Activated CD8-positive, alpha-beta memory T cell treated with anti-CD3 and anti-CD28 coated beads, Interleukin-2, amount 50 U/mL, for 1 hour (primary cell): Measurements from ENCODE around the gene TSTD1.
"Not testable (repeated sequence)": the region's sequence is repeated elsewhere in the genome, so short reads cannot be mapped to it uniquely, and the experiment has no call there.

Experiments used
- DNase-seq: peaks from one replicate; pipeline ENCODE4 v3.0.0-alpha.2; 2020; ENCODE audit errors: extremely low read depth

Gene TSTD1

DNA sequence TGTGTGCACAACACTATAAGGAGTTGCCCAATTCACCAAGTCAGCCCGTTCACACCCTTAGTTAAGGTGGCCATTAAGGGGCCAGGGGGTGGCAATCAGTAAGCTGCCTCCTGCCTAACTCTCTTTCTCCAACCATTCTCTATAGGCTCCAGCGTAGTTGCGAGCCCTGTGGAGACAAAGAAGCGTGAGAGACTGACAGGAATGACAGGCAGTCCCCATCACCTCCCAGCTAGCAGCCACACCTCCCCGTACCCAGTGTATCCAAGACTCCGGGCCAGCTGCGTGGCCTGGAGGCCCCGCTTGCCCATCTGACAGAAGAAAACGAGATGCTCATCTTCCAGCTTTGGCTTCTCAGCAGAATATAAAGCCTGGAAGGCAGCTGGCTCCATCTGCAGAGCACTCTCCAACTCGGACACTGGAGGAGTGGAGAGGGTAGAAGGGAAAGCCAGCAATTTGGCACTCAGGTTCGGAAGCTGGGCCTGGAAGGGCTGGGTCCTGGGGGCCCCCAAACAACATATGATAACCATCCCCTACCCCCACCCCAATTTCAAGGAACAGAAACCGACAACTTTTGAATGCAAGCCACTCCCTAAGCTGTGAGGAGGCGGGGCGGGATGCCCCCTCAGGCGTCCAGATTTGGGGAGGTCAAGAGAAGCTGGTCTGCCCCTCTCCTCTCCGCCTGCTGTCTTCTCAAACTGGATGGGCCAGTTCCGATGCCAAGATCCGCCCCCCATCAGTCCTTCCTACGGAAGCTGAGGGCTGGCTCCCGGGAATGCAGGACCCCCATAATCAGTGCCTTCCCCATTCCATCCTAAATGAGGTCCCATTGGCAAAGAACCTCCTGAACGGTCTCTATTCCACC, 872 bp downstream of the TSTD1 start:
- DNase-seq = no peak

- no peak for DNase-seq
Observed at GRCh38 chr1:161033751-161034150, 5.0 kb downstream of the TSTD1 start.

DNA sequence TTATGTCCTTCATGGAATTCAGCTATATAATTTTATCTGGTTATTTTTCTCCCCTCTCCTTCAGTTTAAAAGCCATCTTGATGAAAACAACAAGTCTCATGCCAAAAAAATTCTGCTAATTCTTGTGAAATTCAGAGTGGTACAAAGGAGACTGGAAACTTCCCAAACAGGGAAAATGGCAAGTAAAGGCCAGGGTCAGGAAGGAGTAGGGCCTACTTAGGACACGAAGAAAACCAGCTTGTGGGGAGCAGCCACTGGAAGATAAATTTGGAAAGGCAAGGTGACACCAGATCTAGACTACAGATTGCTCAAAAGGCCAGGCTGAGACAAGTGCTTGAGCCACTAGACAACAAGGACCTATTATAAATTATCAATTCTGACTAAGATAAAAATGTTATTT, 6.4 kb downstream of the TSTD1 start:
- DNase-seq = no peak

DNA sequence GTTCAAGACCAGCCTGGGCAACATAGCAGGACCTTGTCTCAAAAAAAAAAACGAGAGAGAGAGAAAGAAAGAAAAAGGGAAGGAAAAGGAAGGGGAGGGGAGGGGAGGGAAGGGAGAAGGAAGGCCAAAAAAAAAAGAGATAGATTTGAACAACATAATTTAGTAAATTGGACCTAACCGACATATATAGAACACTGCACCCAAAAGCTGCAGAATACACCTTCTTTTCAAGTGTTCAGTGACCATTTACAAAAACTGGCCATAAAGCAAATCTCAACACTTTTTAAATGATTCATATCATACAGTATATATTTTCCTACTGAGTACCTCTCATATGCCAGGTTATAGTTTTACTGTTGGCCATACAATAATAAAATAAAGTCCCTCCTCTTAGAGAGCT, 6.9 kb downstream of the TSTD1 start:
- no peak for DNase-seq

GRCh38 chr1:161029466-161029865, 9.3 kb downstream of the TSTD1 start:
- DNase-seq = not testable (repeated sequence)

GRCh38 chr1:161026954-161027353, 11.8 kb downstream of the TSTD1 start:
- not testable (repeated sequence) for DNase-seq

- DNase-seq = not testable (repeated sequence)
Observed at GRCh38 chr1:161022432-161022831, 16.3 kb downstream of the TSTD1 start.

- no peak for DNase-seq
Observed at GRCh38 chr1:161021970-161022353, 16.8 kb downstream of the TSTD1 start.

DNA sequence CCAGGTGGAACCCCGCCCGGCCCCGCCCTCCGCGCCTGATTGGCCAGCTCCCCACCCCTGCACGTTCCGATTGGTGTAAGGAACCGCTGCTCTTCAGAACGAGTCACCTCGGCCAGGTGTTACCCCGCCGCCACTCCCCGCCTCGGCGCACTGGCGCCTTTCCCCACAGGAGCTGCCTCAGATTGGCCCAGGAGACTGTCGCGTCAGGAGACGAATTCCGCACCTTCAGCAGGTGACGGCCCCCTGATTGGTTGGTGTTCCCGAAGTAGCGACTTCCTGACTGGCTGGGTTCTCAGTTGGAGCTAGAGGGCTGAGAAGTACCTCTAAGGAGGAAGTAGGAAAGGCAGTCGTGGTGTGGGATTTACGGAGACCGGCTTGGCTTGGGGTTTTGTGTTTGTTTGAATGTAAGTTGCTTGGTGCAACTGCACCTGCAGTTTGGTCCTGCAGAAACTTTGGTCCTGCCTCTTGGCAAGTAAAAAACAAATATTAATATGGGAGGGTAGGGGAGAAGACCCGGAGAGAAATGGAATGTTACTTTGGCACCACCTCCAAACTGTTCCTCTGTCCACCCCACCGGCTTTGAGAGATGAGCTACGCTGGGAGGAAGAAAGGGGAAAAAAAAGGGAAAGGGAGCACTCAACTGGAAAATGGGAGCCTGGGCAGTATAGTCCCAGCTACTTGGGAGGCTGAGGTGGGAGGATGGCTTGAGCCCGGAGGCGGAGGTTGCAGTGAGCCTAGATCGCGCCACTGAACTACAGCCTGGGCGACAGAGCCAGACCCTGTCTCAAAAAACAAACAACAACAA, 17.4 kb downstream of the TSTD1 start:
- DNase-seq = peak; percentile 81

GRCh38 chr1:161020509-161021164, 18.1 kb downstream of the TSTD1 start, which contains the start of gene F11R:
F11R (minus strand) TSS chr1:161021152; CDS start chr1:161021073, 79 bp downstream.
- DNase-seq = no peak

- no peak for DNase-seq
Observed at GRCh38 chr1:161019751-161020495, 18.8 kb downstream of the TSTD1 start.

DNA sequence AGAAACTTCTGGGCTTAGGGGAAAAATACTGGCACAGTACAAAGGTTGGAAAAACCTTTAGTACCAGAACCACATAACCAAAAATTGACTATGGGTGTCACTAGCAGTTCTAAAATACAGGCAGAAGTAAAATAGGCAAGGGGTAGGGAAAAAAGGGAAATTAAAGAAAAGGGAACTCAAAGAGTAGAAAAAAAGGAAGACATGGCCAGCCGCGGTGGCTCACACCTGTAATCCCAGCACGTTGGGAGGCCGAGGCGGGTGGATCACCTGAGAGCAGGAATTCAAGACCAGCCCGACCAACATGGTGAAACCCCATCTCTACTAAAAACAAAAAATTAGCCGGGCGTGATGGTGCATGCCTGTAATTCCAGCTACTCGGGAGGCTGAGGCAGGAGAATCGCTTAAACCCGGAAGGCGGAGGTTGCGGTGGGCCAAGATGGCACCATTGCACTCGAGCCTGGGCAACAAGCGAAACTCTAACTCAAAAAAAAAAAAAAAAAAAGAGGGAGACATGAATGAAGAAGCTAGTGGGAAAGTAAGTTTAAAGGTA, 19.6 kb downstream of the TSTD1 start:
- not testable (repeated sequence) for DNase-seq

DNA sequence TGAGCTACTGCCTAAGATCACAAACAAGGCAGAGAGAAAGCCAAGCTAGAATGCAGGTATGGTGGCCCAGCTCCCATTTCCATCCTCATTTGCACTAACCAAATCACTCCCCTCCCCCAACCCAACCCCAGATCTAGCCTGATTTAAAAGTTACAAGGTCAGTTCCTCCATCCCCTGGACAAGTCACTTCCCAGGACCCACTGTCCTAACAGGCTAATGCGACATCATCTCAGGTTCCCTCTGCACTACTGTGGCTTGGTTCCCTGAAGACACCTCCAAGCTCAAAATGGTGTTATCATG, 20.2 kb downstream of the TSTD1 start:
- no peak for DNase-seq

- DNase-seq = no peak
Observed at GRCh38 chr1:161017756-161018630, 20.8 kb downstream of the TSTD1 start.

DNA sequence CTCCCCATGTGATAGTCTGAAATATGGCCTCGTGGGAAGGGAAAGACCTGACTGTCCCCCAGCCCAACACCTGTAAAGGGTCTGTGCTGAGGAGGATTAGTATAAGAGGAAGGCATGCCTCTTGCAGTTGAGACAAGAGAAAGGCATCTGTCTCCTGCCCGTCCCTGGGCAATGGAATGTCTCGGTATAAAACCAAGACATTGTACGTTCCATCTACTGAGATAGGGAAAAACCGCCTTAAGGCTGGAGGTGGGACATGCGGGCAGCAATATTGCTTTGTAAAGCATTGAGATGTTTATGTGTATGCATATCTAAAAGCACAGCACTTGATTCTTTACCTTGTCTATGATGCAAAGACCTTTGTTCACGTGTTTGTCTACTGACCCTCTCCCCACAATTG, 21.6 kb downstream of the TSTD1 start:
- DNase-seq = not testable (repeated sequence)

- DNase-seq = not testable (repeated sequence)
Observed at GRCh38 chr1:161016683-161017082, 22.1 kb downstream of the TSTD1 start.

DNA sequence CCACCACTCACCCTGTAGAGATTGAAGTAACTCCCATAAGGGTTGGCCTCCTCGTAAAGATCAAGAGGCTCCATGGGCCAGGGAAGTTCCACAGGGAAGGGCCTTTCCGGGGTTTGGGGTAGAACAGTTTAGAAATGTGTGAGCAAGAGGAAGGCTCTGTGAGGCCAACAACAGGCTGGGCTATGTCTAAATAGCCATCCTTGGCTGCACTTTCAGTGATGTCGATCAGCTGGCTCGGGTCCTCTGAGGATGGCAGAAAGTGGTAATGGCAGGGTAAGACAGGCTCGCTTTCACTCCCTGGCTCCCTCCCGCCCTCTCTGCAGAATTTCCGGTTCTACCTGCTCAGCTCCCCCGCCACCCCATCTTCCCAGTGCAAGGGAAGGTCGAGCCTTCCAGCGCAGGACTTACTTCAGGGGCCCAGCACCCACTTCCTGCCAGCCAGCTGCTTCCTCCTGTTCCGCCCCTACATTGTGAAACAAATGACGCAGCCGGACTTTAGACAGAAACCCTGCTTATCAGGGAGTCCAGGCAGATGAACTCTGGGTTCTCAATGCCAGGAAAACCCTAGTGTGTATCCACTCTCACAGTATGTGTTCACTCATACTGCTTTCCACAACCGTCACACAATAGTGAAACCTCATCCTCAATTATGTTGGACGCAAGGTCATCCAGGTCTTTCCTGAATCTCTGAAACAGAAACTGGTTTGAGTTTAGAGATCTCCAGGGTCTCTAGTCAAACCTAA, 25.1 kb downstream of the TSTD1 start:
- DNase-seq = peak; percentile 34

- no peak for DNase-seq
Observed at GRCh38 chr1:161013131-161013487, 25.7 kb downstream of the TSTD1 start.

DNA sequence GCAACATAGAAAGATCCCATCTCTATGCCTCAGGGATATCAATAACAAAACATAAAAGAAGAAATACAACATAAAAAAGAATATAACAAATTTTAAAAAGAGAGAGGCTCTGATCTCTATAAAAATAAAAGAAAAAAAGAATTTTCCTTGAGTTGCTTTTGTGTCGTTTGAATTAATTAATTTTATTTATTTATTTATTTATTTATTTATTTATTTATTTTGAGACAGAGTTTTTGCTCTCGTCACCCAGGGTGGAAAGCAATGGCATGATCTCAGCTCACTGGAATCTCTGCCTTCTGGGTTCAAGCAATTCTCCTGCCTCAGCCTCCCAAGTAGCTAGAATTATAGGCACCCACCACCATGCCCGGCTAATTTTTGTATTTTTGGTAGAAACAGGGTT, 26.3 kb downstream of the TSTD1 start:
- DNase-seq = no peak
